GM06990 (cell line): ENCODE data around the gene CDC20B.
"Not testable (repeated sequence)": the region's sequence is repeated elsewhere in the genome, so short reads cannot be mapped to it uniquely, and the experiment has no call there.

ENCODE experiments used
- DNase-seq: peaks from one replicate; pipeline ENCODE4 v3.0.0-alpha.2; 2011; ENCODE audit not compliant: insufficient read length; ENCODE audit errors: extremely low read depth
- H3K27me3 ChIP-seq: replicated peaks from 2 replicates; pipeline ENCODE4 v1.6.0; 2011; ENCODE audit warnings: low read length; ENCODE audit not compliant: control insufficient read depth, insufficient read depth
- H3K36me3 ChIP-seq: 2 replicates; pipeline ENCODE4 v1.5.1; 2011; ENCODE audit warnings: low read length; ENCODE audit not compliant: control insufficient read depth, insufficient read depth
- H3K4me3 ChIP-seq: replicated peaks from 2 replicates; pipeline ENCODE4 v1.5.1; 2011; ENCODE audit warnings: low read depth, mild to moderate bottlenecking, control low read depth, low read length
- CTCF ChIP-seq: IDR thresholded peaks from 2 replicates; pipeline ENCODE4 v1.5.1; 2011; ENCODE audit warnings: low read length, control low read depth, mild to moderate bottlenecking, inconsistent platforms; ENCODE audit not compliant: insufficient read depth, poor library complexity, severe bottlenecking

The CDC20B gene

GRCh38 chr5:55096182-55096581, 76.8 kb downstream of the CDC20B start:
- no peaks in the 10 kb centered on the region for H3K36me3 ChIP-seq
- DNase-seq = no peak
- no peak for TF ChIP-seq CTCF
- no peak overlapping the region for H3K4me3 ChIP-seq
- no peaks in the 10 kb centered on the region; the same call in 1 of the 2 replicates for H3K27me3 ChIP-seq

- DNase-seq, H3K27me3 ChIP-seq, H3K4me3 ChIP-seq, H3K36me3 ChIP-seq: not testable (repeated sequence)
These were observed 82.0 kb downstream of the CDC20B start for GRCh38 chr5:55091011-55091410.

GRCh38 chr5:55089301-55089700, 83.7 kb downstream of the CDC20B start:
- H3K4me3 ChIP-seq, DNase-seq, H3K27me3 ChIP-seq, H3K36me3 ChIP-seq: not testable (repeated sequence)

GRCh38 chr5:55081541-55081940, 91.4 kb downstream of the CDC20B start:
- H3K36me3 ChIP-seq = no peaks in the 10 kb centered on the region
- no peak for DNase-seq
- no peak for TF ChIP-seq CTCF
- H3K27me3 ChIP-seq = no peaks in the 10 kb centered on the region
- no peak overlapping the region for H3K4me3 ChIP-seq

- Histone ChIP-seq H3K4me3 (no peak overlapping the region), H3K36me3 (no peaks in the 10 kb centered on the region), H3K27me3 (no peaks in the 10 kb centered on the region)
- TF ChIP-seq CTCF = no peak
- no peak for DNase-seq
These were observed 99.8 kb downstream of the CDC20B start for GRCh38 chr5:55073211-55073610.

GRCh38 chr5:55072666-55073065, 100.3 kb downstream of the CDC20B start:
- no peaks in the 10 kb centered on the region for H3K36me3 ChIP-seq
- TF ChIP-seq CTCF = no peak
- H3K4me3 ChIP-seq = no peak overlapping the region
- DNase-seq = no peak
- H3K27me3 ChIP-seq = no peaks in the 10 kb centered on the region

- Histone ChIP-seq H3K27me3 (no peaks in the 10 kb centered on the region), H3K36me3 (no peaks in the 10 kb centered on the region), H3K4me3 (no peak overlapping the region)
- no peak for TF ChIP-seq CTCF
- no peak for DNase-seq
These were observed 101.6 kb downstream of the CDC20B start for GRCh38 chr5:55071413-55071812.
